Measurements from ENCODE around the gene PCDHB13.
"Not testable (repeated sequence)": the region's sequence is repeated elsewhere in the genome, so short reads cannot be mapped to it uniquely, and the experiment has no call there.

Gene PCDHB13

GRCh38 chr5:141192110-141192725 is 21.5 kb upstream of the PCDHB13 start, which contains the start of gene PCDHB10:
PCDHB10 (plus strand) TSS chr5:141192353; CDS start chr5:141192553, 200 bp downstream.
- Histone ChIP-seq H3K27ac (no peak within 1 kb of the TSS), H3K36me3 (peaks cover 0 to 13% (median 11%) of the 10 kb centered on the region in 3 donors), H3K9me3 (peaks cover 0 to 90% (median 64%) of the 10 kb centered on the region in 3 donors), H3K27me3 (no peaks in the 10 kb centered on the region), H3K4me1 (no peaks in the 10 kb centered on the region), H3K4me3 (peak within 1 kb of the TSS in 1 of 2 donors; percentile 15)
- no peak for DNase-seq
- intact Hi-C loops (cut with DNase I; ENCODE audit: low total_unique reads) = no loop called here
- TF ChIP-seq CTCF (IDR thresholded peaks at IDR 0.05) = peak in 1 of 2 experiments; percentile 9

GRCh38 chr5:141194332-141194731 is 19.4 kb upstream of the PCDHB13 start:
- H3K4me3 ChIP-seq; H3K4me1 ChIP-seq; H3K27ac ChIP-seq; DNase-seq; H3K27me3 ChIP-seq; intact Hi-C loops (cut with DNase I; ENCODE audit: low total_unique reads): not testable (repeated sequence)
- Histone ChIP-seq H3K36me3 (peaks cover 0 to 23% (median 7%) of the 10 kb centered on the region in 3 donors), H3K9me3 (peaks cover 5 to 92% (median 69%) of the 10 kb centered on the region in 3 donors)

GRCh38 chr5:141196363-141196762 is 17.4 kb upstream of the PCDHB13 start:
- Histone ChIP-seq H3K27ac (no peak overlapping the region), H3K4me3 (no peak overlapping the region)

GRCh38 chr5:141199359-141200235 is 14.1 kb upstream of the PCDHB13 start, which contains the start of gene PCDHB11:
PCDHB11 (plus strand) TSS chr5:141199627; CDS start chr5:141199775, 148 bp downstream.
- H3K4me1 ChIP-seq = no peaks in the 10 kb centered on the region
- H3K27me3 ChIP-seq = no peaks in the 10 kb centered on the region
- TF ChIP-seq CTCF (IDR thresholded peaks at IDR 0.05) = no peak
- no peak within 1 kb of the TSS for H3K27ac ChIP-seq
- intact Hi-C loops (cut with DNase I; ENCODE audit: low total_unique reads) = no loop called here
- DNase-seq = no peak
- H3K36me3 ChIP-seq = peaks cover 0 to 41% (median 14%) of the 10 kb centered on the region in 3 donors
- peaks cover 5 to 95% (median 67%) of the 10 kb centered on the region in 3 donors for H3K9me3 ChIP-seq
- H3K4me3 ChIP-seq = peak within 1 kb of the TSS; percentile 9 to 17

More at GRCh38 chr5:141196363-141196762, 17.4 kb upstream of the PCDHB13 start:
- H3K27me3 ChIP-seq = no peaks in the 10 kb centered on the region
- peaks cover 5 to 92% (median 68%) of the 10 kb centered on the region in 3 donors for H3K9me3 ChIP-seq
- H3K36me3 ChIP-seq = peaks cover 0 to 35% (median 7%) of the 10 kb centered on the region in 3 donors
- DNase-seq = no peak
- no peak for TF ChIP-seq CTCF (IDR thresholded peaks at IDR 0.05)
- intact Hi-C loops (cut with DNase I; ENCODE audit: low total_unique reads) = no loop called here
- H3K4me1 ChIP-seq = no peaks in the 10 kb centered on the region

GRCh38 chr5:141201126-141201525 is 12.6 kb upstream of the PCDHB13 start:
- H3K36me3 ChIP-seq = peaks cover 0 to 40% (median 24%) of the 10 kb centered on the region in 3 donors
- DNase-seq; H3K4me3 ChIP-seq; H3K27me3 ChIP-seq; H3K27ac ChIP-seq; intact Hi-C loops (cut with DNase I; ENCODE audit: low total_unique reads); H3K4me1 ChIP-seq: not testable (repeated sequence)
- H3K9me3 ChIP-seq = peaks cover 5 to 94% (median 69%) of the 10 kb centered on the region in 3 donors

- H3K4me3 ChIP-seq; H3K4me1 ChIP-seq; intact Hi-C loops (cut with DNase I; ENCODE audit: low total_unique reads); H3K27me3 ChIP-seq; DNase-seq; H3K27ac ChIP-seq: not testable (repeated sequence)
- peaks cover 5 to 94% (median 68%) of the 10 kb centered on the region in 3 donors for H3K9me3 ChIP-seq
- H3K36me3 ChIP-seq = peaks cover 0 to 38% (median 24%) of the 10 kb centered on the region in 3 donors
Measured at GRCh38 chr5:141201646-141202045, 12.1 kb upstream of the PCDHB13 start.
